ENCODE measurements around the gene TRPM4.
"Not testable (repeated sequence)": the region's sequence is repeated elsewhere in the genome, so short reads cannot be mapped to it uniquely, and the experiment has no call there.

Gene TRPM4

DNA sequence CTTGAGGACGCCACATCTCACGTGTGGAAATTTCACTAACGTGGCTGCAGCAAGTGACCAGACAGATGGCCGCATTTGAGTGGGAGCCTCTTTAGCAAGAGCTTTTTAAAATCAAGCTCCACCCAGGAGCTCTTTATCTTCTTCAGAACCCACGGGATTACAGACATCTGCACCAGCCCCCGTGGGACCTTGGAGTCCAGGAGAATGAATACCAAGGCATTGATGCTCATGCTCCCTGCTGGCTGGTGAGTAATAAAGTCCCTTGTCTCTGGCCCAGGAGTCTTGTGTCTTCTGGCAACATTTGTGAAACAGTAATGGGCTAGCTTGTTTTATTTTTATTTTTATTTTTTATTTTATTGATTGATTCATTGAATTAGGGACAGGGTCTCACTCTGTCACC, 64.4 kb downstream of the TRPM4 start:
- H3K27me3 ChIP-seq (ENCODE audit: low read depth, low read length): no peaks in the 10 kb centered on the region
- H3K4me1 ChIP-seq (ENCODE audit: control insufficient read depth in 1 of 2, insufficient read depth in 2 of 2, low read length in 2 of 2): no peaks in the 10 kb centered on the region
- H3K36me3 ChIP-seq (ENCODE audit: control insufficient read depth in 1 of 2, insufficient read depth in 2 of 2, low read length in 2 of 2): no peaks in the 10 kb centered on the region
- H3K9me3 ChIP-seq (ENCODE audit: control insufficient read depth in 1 of 2, low read length in 2 of 2): no peaks in the 10 kb centered on the region
- no peak overlapping the region for H3K4me3 ChIP-seq (ENCODE audit: low read depth in 1 of 2, low read length in 2 of 2)
- H3K27ac ChIP-seq (ENCODE audit: low read length): no peak overlapping the region

DNA sequence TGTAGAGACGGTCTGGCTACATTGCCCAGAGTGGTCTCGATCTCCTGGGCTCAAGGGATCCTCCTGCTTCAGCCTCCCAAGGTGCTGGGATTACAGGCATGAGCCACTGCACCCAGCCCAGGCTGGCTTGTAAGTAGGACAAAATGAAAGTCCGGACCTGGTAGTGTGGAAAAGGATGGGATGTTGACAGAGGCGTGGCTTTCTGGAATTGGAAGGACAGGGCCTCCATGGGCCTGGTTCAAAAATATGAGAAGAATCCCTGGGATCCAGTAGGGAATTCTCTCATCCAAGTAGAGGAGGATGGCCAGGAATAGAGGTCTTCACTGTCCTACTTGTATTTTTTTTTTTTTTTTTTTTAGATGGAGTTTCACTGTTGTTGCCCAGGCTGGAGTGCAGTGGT, 64.9 kb downstream of the TRPM4 start:
- no peaks in the 10 kb centered on the region for H3K36me3 ChIP-seq (ENCODE audit: control insufficient read depth in 1 of 2, insufficient read depth in 2 of 2, low read length in 2 of 2)
- H3K4me1 ChIP-seq (ENCODE audit: control insufficient read depth in 1 of 2, insufficient read depth in 2 of 2, low read length in 2 of 2): no peaks in the 10 kb centered on the region
- H3K4me3 ChIP-seq (ENCODE audit: low read depth in 1 of 2, low read length in 2 of 2): no peak overlapping the region
- H3K27ac ChIP-seq (ENCODE audit: low read length): no peak overlapping the region
- no peaks in the 10 kb centered on the region for H3K9me3 ChIP-seq (ENCODE audit: control insufficient read depth in 1 of 2, low read length in 2 of 2)
- H3K27me3 ChIP-seq (ENCODE audit: low read depth, low read length): no peaks in the 10 kb centered on the region

DNA sequence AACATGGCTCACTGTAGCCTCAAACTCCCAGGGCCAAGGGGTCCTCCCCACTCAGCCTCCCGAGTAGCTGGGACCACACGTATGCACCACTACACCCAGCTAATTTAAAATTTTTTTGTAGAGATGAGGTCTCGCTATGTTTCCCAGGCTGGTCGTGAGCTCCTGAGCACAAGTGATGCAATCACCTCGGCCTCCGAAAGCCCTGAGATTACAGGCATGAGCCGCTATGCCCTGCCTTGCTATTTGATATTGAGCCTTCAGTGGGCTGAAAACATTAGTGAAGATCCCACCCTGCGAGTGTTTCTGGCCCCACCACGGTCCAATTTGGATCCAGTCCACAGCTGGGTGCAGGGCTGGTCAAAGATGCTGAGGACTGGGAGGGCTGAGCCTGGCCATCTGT, 65.9 kb downstream of the TRPM4 start:
- no peaks in the 10 kb centered on the region for H3K27me3 ChIP-seq (ENCODE audit: low read depth, low read length)
- H3K4me1 ChIP-seq (ENCODE audit: control insufficient read depth in 1 of 2, insufficient read depth in 2 of 2, low read length in 2 of 2): no peaks in the 10 kb centered on the region
- no peaks in the 10 kb centered on the region for H3K9me3 ChIP-seq (ENCODE audit: control insufficient read depth in 1 of 2, low read length in 2 of 2)
- H3K36me3 ChIP-seq (ENCODE audit: control insufficient read depth in 1 of 2, insufficient read depth in 2 of 2, low read length in 2 of 2): no peaks in the 10 kb centered on the region
- H3K4me3 ChIP-seq (ENCODE audit: low read depth in 1 of 2, low read length in 2 of 2): no peak overlapping the region
- H3K27ac ChIP-seq (ENCODE audit: low read length): no peak overlapping the region

DNA sequence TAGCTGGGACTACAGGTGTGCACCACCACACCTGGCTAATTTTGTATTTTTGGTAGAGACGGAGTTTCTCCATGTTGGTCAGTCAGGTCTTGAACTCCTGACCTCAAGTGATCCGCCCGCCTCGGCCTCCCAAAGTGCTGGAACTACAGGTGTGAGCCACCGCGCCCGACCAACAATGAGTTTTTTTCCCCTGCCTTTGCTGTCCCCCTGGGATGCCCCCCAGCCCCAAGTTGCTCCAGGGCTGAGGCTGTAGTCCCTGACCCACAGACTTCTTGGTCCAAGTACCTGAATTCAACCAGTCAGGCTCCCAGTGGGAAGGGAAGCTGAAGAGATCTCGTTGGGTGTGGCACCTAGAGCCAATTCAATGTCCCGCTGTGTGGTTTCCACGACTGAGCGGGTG, 66.8 kb downstream of the TRPM4 start:
- H3K27me3 ChIP-seq (ENCODE audit: low read depth, low read length); H3K4me1 ChIP-seq (ENCODE audit: control insufficient read depth in 1 of 2, insufficient read depth in 2 of 2, low read length in 2 of 2): not testable (repeated sequence)

DNA sequence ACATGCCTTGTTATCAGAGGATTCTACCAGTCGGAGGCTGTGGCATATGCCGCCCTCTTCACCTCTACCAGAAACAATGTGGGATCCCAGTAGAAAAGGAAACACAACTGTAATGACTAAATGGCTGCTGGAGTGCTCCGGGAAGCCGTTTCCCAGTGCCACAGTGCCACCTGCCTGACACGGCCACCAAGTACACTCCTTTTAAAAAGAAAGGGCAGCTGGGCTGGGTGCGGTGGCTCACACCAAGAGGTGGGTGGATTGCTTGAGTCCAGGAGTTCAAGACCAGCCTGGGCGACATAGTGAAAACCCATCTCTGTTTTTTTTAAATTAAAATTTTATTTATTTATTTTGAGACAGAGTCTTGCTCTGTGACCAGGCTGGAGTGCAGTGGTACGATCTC, 67.3 kb downstream of the TRPM4 start:
- Histone ChIP-seq H3K9me3 (ENCODE audit: control insufficient read depth in 1 of 2, low read length in 2 of 2) (no peaks in the 10 kb centered on the region), H3K4me1 (ENCODE audit: control insufficient read depth in 1 of 2, insufficient read depth in 2 of 2, low read length in 2 of 2) (no peaks in the 10 kb centered on the region), H3K27me3 (ENCODE audit: low read depth, low read length) (no peaks in the 10 kb centered on the region), H3K27ac (ENCODE audit: low read length) (no peak overlapping the region), H3K36me3 (ENCODE audit: control insufficient read depth in 1 of 2, insufficient read depth in 2 of 2, low read length in 2 of 2) (no peaks in the 10 kb centered on the region), H3K4me3 (ENCODE audit: low read depth in 1 of 2, low read length in 2 of 2) (no peak overlapping the region)

More for the DNA sequence above, 66.8 kb downstream of the TRPM4 start:
- not testable (repeated sequence) for H3K4me3 ChIP-seq (ENCODE audit: low read depth in 1 of 2, low read length in 2 of 2); H3K9me3 ChIP-seq (ENCODE audit: control insufficient read depth in 1 of 2, low read length in 2 of 2); H3K27ac ChIP-seq (ENCODE audit: low read length); H3K36me3 ChIP-seq (ENCODE audit: control insufficient read depth in 1 of 2, insufficient read depth in 2 of 2, low read length in 2 of 2)

DNA sequence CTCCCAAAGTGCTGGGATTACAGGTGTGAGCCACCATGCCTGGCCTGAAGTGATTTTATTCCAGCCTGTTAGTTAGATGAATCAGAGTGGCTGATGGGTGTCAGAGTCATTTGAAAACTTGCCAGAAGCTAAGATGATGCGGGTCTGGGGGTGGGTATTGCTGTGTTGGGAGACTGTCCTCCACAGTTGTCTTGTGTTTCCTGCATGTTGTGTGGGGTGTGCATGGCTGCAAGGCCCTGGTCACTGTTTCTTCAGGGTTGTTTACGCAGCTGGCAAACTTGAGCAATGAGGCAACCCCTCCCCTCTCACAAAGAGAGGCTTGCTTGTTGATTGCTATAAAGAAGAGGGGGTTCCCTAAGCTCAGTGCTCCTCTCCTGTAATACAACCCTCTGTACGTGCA, 71.8 kb downstream of the TRPM4 start:
- Histone ChIP-seq H3K36me3 (ENCODE audit: control insufficient read depth in 1 of 2, insufficient read depth in 2 of 2, low read length in 2 of 2) (no peaks in the 10 kb centered on the region), H3K4me1 (ENCODE audit: control insufficient read depth in 1 of 2, insufficient read depth in 2 of 2, low read length in 2 of 2) (no peaks in the 10 kb centered on the region), H3K27ac (ENCODE audit: low read length) (no peak overlapping the region), H3K4me3 (ENCODE audit: low read depth in 1 of 2, low read length in 2 of 2) (no peak overlapping the region), H3K9me3 (ENCODE audit: control insufficient read depth in 1 of 2, low read length in 2 of 2) (no peaks in the 10 kb centered on the region), H3K27me3 (ENCODE audit: low read depth, low read length) (no peaks in the 10 kb centered on the region)

DNA sequence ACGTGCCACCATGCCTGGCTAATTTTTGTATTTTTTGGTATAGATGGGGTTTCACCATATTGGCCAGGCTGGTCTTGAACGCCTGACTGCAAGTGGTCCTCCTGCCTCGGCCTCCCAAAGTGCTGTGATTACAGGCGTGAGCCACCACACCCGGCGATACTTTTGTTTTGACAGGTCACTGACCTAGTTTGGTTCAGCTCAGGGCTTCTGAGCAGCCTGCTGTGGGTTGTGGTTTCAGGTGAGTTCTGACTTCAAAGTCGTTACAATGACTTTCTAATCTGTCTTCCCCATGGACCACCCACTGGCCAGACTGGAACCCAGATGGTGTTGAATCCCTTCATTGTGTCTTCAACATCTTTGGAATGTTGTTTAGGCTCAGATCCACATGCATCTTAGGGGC, 73.8 kb downstream of the TRPM4 start:
- H3K27me3 ChIP-seq (ENCODE audit: low read depth, low read length): no peaks in the 10 kb centered on the region
- H3K9me3 ChIP-seq (ENCODE audit: control insufficient read depth in 1 of 2, low read length in 2 of 2): no peaks in the 10 kb centered on the region
- H3K4me3 ChIP-seq (ENCODE audit: low read depth in 1 of 2, low read length in 2 of 2): no peak overlapping the region
- no peaks in the 10 kb centered on the region for H3K36me3 ChIP-seq (ENCODE audit: control insufficient read depth in 1 of 2, insufficient read depth in 2 of 2, low read length in 2 of 2)
- no peaks in the 10 kb centered on the region for H3K4me1 ChIP-seq (ENCODE audit: control insufficient read depth in 1 of 2, insufficient read depth in 2 of 2, low read length in 2 of 2)
- no peak overlapping the region for H3K27ac ChIP-seq (ENCODE audit: low read length)

DNA sequence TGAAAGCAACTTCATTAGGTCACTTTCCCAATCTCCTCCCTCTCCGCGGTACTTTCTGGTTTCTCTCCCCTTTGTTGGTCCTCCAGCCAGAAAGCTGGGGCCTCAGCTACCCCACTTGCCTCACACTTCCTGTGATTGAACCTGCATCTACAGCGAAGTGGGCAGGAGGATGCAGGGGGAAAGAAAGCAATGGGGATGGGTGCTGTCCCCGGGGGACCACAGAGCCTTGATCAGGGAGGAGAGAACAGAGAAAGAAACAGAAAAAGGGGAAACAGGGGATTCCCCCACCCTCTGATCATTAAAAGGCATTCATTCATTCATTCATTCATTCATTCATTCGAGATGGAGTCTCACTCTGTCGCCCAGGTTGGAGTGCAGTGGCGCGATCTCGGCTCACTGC, 74.2 kb downstream of the TRPM4 start:
- Histone ChIP-seq H3K4me1 (ENCODE audit: control insufficient read depth in 1 of 2, insufficient read depth in 2 of 2, low read length in 2 of 2) (no peaks in the 10 kb centered on the region), H3K4me3 (ENCODE audit: low read depth in 1 of 2, low read length in 2 of 2) (no peak overlapping the region)

DNA sequence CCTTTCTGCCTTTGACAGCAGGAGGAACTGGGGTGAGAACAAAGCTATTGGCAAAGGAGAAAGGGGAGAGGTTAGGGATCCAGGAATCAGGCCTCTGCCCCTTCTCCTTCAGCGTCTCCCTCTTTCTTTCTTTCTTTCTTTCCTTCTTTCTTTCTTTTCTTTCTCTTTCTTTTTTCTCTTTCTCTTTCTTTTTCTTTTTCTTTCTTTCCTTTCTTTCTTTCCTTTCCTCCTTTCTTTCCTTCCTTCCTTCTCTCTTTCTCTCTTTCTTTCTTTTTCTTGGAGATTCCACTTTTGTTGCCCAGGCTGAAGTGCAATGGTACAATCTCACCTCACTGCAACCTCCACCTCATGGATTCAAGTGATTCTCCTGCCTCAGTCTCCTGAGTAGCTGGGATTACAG, 75.6 kb downstream of the TRPM4 start:
- H3K9me3 ChIP-seq (ENCODE audit: control insufficient read depth in 1 of 2, low read length in 2 of 2): no peaks in the 10 kb centered on the region
- no peaks in the 10 kb centered on the region for H3K27me3 ChIP-seq (ENCODE audit: low read depth, low read length)
- H3K36me3 ChIP-seq (ENCODE audit: control insufficient read depth in 1 of 2, insufficient read depth in 2 of 2, low read length in 2 of 2): no peaks in the 10 kb centered on the region
- H3K4me1 ChIP-seq (ENCODE audit: control insufficient read depth in 1 of 2, insufficient read depth in 2 of 2, low read length in 2 of 2): no peaks in the 10 kb centered on the region
- no peak overlapping the region for H3K4me3 ChIP-seq (ENCODE audit: low read depth in 1 of 2, low read length in 2 of 2)
- H3K27ac ChIP-seq (ENCODE audit: low read length): no peak overlapping the region

More for the DNA sequence above, 74.2 kb downstream of the TRPM4 start:
- Histone ChIP-seq H3K9me3 (ENCODE audit: control insufficient read depth in 1 of 2, low read length in 2 of 2) (no peaks in the 10 kb centered on the region), H3K36me3 (ENCODE audit: control insufficient read depth in 1 of 2, insufficient read depth in 2 of 2, low read length in 2 of 2) (no peaks in the 10 kb centered on the region), H3K27me3 (ENCODE audit: low read depth, low read length) (no peaks in the 10 kb centered on the region), H3K27ac (ENCODE audit: low read length) (no peak overlapping the region)

DNA sequence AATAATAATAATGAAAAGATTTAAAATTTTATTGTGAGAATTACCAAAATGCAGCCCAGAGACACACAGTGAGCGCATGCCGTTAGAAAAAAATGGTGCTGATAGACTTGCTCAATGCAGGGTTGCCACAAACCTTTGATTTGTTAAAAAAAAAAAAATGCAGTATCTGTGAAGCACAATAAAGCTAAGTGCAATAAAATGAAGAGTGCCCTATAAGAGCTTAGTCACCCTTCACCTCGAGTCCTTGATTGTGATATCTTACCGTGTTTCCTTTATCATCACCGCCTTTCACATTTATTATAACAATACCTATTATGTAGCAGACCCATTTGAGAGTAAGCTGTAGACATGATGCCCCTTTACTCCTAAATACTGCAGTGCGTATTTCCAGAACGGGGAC, 84.2 kb downstream of the TRPM4 start:
- H3K27me3 ChIP-seq (ENCODE audit: low read depth, low read length): no peaks in the 10 kb centered on the region
- no peaks in the 10 kb centered on the region for H3K4me1 ChIP-seq (ENCODE audit: control insufficient read depth in 1 of 2, insufficient read depth in 2 of 2, low read length in 2 of 2)
- H3K36me3 ChIP-seq (ENCODE audit: control insufficient read depth in 1 of 2, insufficient read depth in 2 of 2, low read length in 2 of 2): no peaks in the 10 kb centered on the region
- no peak overlapping the region for H3K4me3 ChIP-seq (ENCODE audit: low read depth in 1 of 2, low read length in 2 of 2)
- H3K27ac ChIP-seq (ENCODE audit: low read length): no peak overlapping the region
- no peaks in the 10 kb centered on the region for H3K9me3 ChIP-seq (ENCODE audit: control insufficient read depth in 1 of 2, low read length in 2 of 2)

DNA sequence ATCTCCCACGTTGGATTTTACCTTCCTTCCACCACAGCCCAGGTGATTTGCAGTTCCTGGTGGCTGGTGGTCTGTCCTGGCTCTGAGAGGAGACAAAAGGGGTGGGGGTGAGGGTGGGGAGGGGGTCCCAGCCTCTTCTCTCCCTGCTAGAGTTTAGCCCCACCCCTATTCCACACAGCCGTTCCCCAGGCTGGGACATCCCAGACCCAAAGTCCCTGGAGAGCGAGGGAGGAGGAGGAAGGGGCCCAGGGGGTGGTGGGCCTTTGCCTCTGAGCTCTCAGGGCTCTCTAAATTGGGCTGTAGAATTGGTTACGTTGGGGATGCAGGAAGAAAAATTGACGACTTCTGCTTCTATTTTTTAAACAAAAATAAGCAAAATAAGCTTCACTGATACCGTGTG, 85.5 kb downstream of the TRPM4 start:
- no peak overlapping the region for H3K4me3 ChIP-seq (ENCODE audit: low read depth in 1 of 2, low read length in 2 of 2)
- no peaks in the 10 kb centered on the region for H3K36me3 ChIP-seq (ENCODE audit: control insufficient read depth in 1 of 2, insufficient read depth in 2 of 2, low read length in 2 of 2)
- no peak overlapping the region for H3K27ac ChIP-seq (ENCODE audit: low read length)
- H3K27me3 ChIP-seq (ENCODE audit: low read depth, low read length): no peaks in the 10 kb centered on the region
- no peaks in the 10 kb centered on the region for H3K9me3 ChIP-seq (ENCODE audit: control insufficient read depth in 1 of 2, low read length in 2 of 2)
- H3K4me1 ChIP-seq (ENCODE audit: control insufficient read depth in 1 of 2, insufficient read depth in 2 of 2, low read length in 2 of 2): no peaks in the 10 kb centered on the region

DNA sequence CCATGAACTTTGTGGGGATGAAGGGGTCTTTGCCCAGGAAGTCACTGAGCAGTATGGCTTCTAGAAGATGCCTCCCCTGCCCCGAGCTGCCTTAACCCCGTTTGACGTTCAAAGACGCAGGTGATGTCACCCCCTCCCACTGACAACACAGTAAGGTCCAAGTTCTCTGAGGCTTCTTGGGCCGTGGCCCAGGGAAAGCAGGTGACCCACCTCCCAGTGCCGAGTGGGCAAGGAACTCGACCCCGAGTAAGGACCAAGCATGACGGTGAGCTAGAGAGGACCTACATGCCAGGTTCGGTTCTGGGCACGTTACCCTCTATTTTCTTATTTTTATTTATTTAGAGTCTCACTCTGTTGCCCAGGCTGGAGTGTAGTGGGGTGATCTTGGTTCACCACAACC, 86.1 kb downstream of the TRPM4 start:
- no peak overlapping the region for H3K27ac ChIP-seq (ENCODE audit: low read length)
- no peaks in the 10 kb centered on the region for H3K27me3 ChIP-seq (ENCODE audit: low read depth, low read length)

More for the DNA sequence above, 86.1 kb downstream of the TRPM4 start:
- Histone ChIP-seq H3K9me3 (ENCODE audit: control insufficient read depth in 1 of 2, low read length in 2 of 2) (no peaks in the 10 kb centered on the region), H3K4me1 (ENCODE audit: control insufficient read depth in 1 of 2, insufficient read depth in 2 of 2, low read length in 2 of 2) (no peaks in the 10 kb centered on the region), H3K36me3 (ENCODE audit: control insufficient read depth in 1 of 2, insufficient read depth in 2 of 2, low read length in 2 of 2) (no peaks in the 10 kb centered on the region), H3K4me3 (ENCODE audit: low read depth in 1 of 2, low read length in 2 of 2) (no peak overlapping the region)

Measured in muscle layer of duodenum (tissue), 2 donors.